Measurements from ENCODE around the gene SMAD3. TPM values are rescaled to one million over a fixed set of nuclear protein-coding genes. Genes with fewer than 3 reads are reported as not detected.

Gene SMAD3
- total RNA-seq, 2 donors from 2014 or later: 57.0 to 94.9 TPM

DNA sequence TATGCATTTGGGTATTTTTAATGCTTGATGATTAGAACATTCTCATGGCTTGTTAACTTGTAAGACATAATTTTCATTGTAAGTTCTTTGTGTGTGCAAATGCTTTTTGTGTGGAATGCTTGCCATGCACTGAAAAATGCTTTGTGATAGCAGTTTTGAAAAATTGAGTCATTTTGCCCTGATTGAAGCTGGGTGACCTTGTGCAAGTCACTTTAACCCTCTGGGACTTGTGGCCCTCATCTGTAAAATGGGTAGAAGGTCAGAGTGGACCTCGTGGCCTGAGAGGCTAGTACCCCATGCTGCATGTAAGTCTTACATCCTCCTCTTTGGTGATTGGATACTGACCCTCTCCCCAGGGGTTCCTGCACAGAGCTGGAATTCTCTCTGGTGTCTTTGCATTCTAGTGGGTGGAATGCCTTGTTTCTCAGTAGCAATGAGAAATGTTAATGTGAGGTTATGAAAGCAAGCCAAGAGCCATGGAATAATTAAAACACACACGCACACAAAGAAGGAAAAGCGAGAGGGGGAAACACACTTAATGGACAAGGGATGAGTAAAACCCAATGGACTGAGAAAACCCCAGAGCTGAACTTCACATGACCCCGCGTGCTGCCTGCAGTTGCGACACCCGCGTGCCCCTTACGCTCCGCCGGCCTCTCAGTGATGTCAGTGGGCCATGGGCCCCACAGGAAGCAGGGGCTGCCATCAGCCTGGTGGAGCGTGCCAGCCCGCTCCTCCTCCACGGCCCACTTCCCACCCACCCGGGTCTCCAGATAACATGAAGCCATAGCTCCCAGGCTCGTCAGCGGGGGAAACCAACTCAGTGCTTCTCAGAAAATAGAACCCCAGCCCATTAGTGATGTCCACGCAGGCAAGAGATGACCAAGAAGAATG, 44.0 kb downstream of the SMAD3 start:
- Mint-ChIP-seq H3K4me3 (peak overlapping the region; percentile 55), H3K4me1 (peaks cover 64% of the 10 kb centered on the region), H3K27me3 (no peaks in the 10 kb centered on the region), H3K36me3 (ENCODE audit: low read depth) (peaks cover 46% of the 10 kb centered on the region), H3K9me3 (no peaks in the 10 kb centered on the region), H3K27ac (no peak overlapping the region)
- no peak for ATAC-seq (replicated peaks)

DNA sequence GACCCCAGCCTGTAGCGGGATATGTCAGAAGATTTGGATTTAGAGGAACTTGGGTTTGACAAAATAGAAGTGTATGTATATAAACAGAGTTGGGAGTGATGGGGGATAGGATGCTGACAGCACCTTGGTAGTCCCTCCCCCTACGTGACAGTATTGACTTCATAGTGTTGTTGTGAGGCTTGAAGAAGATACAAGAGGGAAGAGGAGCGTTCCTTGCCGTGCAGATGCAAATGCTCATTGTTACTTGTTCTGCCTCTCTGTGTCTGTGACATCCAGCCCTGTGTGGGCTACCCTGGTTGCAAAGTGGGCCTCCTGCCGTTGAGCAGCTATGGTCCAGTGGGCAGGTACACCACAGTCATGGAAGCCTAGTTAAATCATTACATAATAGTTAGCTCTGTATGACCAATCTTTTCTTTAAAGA, 45.0 kb downstream of the SMAD3 start:
- Mint-ChIP-seq H3K36me3 (ENCODE audit: low read depth) (peaks cover 45% of the 10 kb centered on the region), H3K4me3 (peak overlapping the region; percentile 55), H3K27me3 (no peaks in the 10 kb centered on the region), H3K9me3 (no peaks in the 10 kb centered on the region), H3K4me1 (peaks cover 73% of the 10 kb centered on the region), H3K27ac (peak overlapping the region; percentile 57)
- no peak for ATAC-seq (replicated peaks)

DNA sequence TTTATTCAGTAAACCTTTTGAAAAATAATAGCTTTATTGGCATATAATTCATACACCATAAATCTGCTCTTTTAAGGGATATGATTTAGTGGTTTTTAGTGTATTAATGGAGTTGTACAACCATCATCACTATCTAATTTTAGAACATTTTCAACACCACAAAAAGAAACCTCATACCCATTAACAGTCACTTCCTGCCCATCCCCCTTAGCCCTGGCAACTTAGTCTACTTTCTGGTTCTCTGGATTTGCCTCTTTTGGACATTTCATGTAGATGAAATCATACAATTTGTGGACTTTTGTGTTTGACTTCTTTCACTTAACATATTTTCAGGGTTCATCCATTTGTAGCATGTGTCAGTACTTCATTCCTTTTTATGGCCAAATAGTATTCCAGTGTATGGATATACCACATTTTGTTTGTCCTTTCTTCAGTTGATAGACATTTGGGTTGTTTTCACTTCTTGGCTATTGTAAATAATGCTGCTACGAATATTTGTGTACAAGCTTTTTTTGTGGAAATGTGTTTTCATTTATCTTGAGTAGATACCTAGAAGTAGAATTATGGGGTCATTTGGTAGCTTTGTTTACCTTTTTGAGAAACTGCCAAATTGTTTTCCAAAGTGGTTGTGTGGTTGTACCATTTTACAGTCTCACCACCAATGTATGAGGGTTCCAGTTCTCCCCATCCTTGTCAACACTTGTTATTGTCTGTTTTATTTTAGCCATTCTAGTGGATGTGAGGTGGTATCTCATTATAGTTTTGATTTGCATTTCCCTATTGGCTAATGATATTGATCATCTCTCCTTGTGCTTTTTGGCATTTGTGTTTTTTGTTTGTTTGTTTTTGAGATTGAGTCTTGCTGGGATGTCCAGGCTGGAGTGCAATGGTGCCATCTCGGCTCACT, 45.8 kb downstream of the SMAD3 start:
- ATAC-seq (replicated peaks): peak; percentile 14
- peak overlapping the region; percentile 57 for H3K27ac Mint-ChIP-seq
- H3K9me3 Mint-ChIP-seq: no peaks in the 10 kb centered on the region
- H3K4me3 Mint-ChIP-seq: peak overlapping the region; percentile 55
- peaks cover 72% of the 10 kb centered on the region for H3K4me1 Mint-ChIP-seq
- peaks cover 39% of the 10 kb centered on the region for H3K36me3 Mint-ChIP-seq (ENCODE audit: low read depth)
- no peaks in the 10 kb centered on the region for H3K27me3 Mint-ChIP-seq

DNA sequence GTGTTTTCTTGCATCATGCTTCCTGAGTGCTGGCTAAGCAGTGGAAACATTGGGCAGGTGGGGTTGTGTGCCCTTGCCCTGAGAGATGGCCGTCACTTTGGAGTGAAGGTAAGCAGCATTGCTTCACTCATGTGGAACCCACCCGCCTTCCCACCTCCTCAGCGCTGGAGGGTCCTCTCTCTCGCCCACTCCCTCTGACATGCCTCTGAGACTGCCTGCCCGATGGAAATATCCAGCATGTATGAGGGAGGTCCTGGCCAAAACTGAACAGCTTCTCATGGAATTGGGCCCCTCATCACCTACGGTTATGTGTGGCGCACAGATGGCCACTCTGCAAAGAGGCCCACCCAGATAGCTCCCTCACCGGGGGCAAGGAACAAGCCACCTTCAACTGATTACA, 48.6 kb downstream of the SMAD3 start:
- Mint-ChIP-seq H3K27ac (peak overlapping the region; percentile 95), H3K4me3 (peak overlapping the region; percentile 57), H3K9me3 (no peaks in the 10 kb centered on the region), H3K4me1 (peaks cover 73% of the 10 kb centered on the region), H3K27me3 (no peaks in the 10 kb centered on the region), H3K36me3 (ENCODE audit: low read depth) (peaks cover 48% of the 10 kb centered on the region)
- ATAC-seq (replicated peaks): no peak

DNA sequence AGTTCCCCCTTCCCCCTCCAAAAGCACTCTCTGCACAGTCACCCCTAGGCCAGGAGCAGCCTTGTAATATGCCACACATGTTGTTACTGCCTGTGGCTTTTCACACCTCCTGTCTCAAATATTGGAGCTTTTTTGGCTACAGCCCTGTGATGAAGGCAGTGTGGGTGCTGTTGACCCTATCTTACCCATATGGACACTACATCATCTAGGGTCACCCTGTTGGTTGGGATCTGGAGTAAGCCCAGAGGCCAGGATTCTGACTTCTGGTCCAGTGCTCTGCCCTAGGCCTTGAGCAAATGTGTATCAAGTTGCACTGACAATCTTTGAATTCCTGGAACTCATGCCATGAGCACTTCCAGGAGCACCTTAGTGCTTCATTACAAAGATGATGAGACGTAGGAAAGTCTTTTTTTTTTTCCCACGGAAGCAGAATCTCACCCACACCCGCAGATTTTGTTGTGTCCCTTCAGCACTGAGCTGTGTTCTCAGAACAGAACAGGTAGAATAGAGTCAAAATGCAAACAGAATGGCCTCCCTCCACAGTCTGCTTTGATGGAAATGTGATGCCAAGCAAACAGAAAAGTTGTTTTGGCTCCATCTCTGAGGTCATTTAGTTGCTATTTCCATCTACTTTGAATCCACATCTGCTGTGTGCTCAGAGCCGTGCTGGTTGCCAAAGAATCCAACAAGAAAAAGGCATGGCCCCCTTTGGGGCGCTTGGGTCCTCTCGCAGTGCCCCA, 49.6 kb downstream of the SMAD3 start:
- Mint-ChIP-seq H3K9me3 (no peaks in the 10 kb centered on the region), H3K4me3 (peak overlapping the region; percentile 57), H3K36me3 (ENCODE audit: low read depth) (peaks cover 53% of the 10 kb centered on the region), H3K27ac (peak overlapping the region; percentile 95), H3K4me1 (peaks cover 73% of the 10 kb centered on the region), H3K27me3 (no peaks in the 10 kb centered on the region)
- peak; percentile 77 for ATAC-seq (replicated peaks)

DNA sequence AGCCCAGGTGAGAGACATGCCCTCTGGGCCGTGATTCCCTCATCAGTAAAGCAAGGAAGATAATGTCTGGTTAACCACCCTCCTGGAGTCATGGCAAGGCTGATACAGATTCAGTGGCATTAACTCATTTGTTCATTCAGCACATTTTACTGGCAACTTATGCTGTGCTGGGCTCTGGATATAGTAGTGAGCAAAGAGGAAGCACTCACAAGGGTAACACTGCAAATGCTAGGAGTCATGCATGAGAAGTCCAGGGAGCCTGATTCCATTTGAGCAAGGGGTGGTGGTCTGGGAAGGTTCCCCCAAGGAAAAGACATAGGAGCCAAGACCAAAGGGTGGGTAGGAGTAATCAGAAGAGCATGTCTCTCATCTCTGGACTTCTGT, 50.2 kb downstream of the SMAD3 start:
- Mint-ChIP-seq H3K4me3 (peak overlapping the region; percentile 57), H3K36me3 (ENCODE audit: low read depth) (peaks cover 58% of the 10 kb centered on the region), H3K27ac (peak overlapping the region; percentile 95), H3K4me1 (peaks cover 73% of the 10 kb centered on the region), H3K9me3 (no peaks in the 10 kb centered on the region), H3K27me3 (no peaks in the 10 kb centered on the region)
- ATAC-seq (replicated peaks): peak; percentile 15

DNA sequence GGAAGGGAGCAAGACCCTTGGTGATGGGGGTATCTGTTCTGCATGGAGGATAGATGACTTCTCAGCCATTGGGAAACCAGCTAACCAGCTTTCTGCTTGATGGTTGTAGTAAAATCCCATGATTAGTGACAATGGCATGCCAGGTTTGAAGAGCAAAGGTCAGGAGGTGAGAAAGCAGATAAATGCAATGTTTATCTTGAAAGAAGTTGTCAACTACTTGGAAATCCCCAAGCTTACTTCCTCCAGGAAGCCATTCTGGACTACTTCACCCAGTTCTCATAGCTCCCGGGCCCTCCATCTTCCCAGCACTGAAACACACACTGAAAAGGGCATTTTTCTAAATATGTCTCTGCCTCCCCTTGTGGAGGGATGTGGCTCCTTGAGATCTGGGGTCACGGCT, 51.3 kb downstream of the SMAD3 start:
- peaks cover 70% of the 10 kb centered on the region for H3K4me1 Mint-ChIP-seq
- no peaks in the 10 kb centered on the region for H3K27me3 Mint-ChIP-seq

DNA sequence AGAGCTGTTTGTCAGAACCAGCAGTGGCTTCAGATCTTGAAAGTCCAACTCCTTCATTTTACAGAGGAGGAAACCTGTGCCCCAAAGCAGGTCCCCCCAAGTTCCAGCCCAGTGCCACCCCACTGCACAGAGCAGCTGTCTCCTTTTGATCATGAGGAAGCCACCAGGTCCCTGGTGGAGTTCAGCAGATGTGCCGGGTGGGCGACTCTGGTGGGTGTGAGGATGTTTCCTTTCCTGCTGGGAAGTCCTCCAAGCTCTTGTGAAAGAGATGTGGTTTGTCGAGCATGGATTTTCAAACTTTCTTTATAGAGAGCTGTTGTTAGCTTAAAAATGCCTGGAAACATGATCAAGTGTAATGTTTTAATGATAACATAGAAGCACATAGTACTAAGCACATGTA, 52.0 kb downstream of the SMAD3 start:
- H3K9me3 Mint-ChIP-seq: no peaks in the 10 kb centered on the region
- peak overlapping the region; percentile 95 for H3K27ac Mint-ChIP-seq
- H3K36me3 Mint-ChIP-seq (ENCODE audit: low read depth): peaks cover 54% of the 10 kb centered on the region
- H3K4me3 Mint-ChIP-seq: peak overlapping the region; percentile 57
- ATAC-seq (replicated peaks): no peak
- no peaks in the 10 kb centered on the region for H3K27me3 Mint-ChIP-seq
- H3K4me1 Mint-ChIP-seq: peaks cover 72% of the 10 kb centered on the region

More for the DNA sequence above, 51.3 kb downstream of the SMAD3 start:
- no peak for ATAC-seq (replicated peaks)
- Mint-ChIP-seq H3K27ac (peak overlapping the region; percentile 95), H3K36me3 (ENCODE audit: low read depth) (peaks cover 54% of the 10 kb centered on the region), H3K9me3 (no peaks in the 10 kb centered on the region), H3K4me3 (peak overlapping the region; percentile 57)

DNA sequence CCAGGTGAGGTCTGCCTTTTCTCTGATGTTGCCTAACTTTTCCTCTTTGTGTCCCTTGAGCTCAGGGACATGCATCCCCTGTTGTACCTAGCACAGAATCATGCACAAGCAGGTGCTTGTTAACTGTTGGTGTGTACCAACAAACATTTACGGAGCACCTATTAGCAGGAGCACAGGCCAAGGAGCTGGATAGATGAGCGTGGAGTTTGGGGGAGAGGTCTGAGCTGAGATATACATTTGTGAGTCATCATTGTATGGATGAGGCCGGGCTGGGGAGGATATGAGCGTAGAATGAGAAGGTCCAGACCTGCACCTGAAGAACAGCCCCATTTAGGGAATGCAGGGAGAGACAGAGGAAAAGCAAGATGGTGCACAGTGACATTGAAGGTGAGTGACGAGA, 53.4 kb downstream of the SMAD3 start:
- peaks cover 49% of the 10 kb centered on the region for H3K36me3 Mint-ChIP-seq (ENCODE audit: low read depth)
- no peaks in the 10 kb centered on the region for H3K27me3 Mint-ChIP-seq
- peaks cover 69% of the 10 kb centered on the region for H3K4me1 Mint-ChIP-seq
- peak overlapping the region; percentile 57 for H3K4me3 Mint-ChIP-seq
- no peak for ATAC-seq (replicated peaks)
- H3K9me3 Mint-ChIP-seq: no peaks in the 10 kb centered on the region
- peak overlapping the region; percentile 95 for H3K27ac Mint-ChIP-seq

DNA sequence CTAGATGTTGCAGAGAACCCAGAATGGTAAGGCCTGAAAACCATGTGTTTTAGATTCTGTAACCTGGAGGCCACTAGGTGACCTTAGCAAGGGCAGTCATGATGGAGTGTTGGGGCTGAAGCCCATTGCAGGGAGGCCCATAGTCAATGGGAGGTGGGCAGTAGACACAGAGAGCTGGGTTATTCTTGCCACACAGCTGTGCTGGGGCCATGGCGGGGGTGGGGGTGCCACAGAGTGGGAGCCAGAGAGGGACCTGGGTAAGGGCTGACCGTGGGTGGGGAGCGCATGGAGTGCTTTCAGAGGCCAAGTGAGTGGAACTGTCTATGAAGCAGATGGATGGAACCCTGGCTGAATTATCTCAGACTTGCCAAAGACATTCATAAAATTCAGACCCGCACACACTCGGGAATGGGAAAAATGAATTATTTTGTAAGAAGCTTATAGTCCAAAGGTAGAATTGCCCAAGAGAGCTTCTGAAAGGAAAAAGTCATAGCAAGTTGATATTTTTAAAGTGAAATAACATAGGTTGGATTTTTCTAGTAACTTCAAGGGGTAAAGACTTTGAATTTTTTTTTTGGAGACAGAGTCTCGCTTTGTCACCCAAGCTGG, 53.9 kb downstream of the SMAD3 start:
- Mint-ChIP-seq H3K9me3 (no peaks in the 10 kb centered on the region), H3K4me3 (peak overlapping the region; percentile 57), H3K27me3 (no peaks in the 10 kb centered on the region), H3K36me3 (ENCODE audit: low read depth) (peaks cover 51% of the 10 kb centered on the region), H3K27ac (peak overlapping the region; percentile 95), H3K4me1 (peaks cover 68% of the 10 kb centered on the region)
- no peak for ATAC-seq (replicated peaks)

DNA sequence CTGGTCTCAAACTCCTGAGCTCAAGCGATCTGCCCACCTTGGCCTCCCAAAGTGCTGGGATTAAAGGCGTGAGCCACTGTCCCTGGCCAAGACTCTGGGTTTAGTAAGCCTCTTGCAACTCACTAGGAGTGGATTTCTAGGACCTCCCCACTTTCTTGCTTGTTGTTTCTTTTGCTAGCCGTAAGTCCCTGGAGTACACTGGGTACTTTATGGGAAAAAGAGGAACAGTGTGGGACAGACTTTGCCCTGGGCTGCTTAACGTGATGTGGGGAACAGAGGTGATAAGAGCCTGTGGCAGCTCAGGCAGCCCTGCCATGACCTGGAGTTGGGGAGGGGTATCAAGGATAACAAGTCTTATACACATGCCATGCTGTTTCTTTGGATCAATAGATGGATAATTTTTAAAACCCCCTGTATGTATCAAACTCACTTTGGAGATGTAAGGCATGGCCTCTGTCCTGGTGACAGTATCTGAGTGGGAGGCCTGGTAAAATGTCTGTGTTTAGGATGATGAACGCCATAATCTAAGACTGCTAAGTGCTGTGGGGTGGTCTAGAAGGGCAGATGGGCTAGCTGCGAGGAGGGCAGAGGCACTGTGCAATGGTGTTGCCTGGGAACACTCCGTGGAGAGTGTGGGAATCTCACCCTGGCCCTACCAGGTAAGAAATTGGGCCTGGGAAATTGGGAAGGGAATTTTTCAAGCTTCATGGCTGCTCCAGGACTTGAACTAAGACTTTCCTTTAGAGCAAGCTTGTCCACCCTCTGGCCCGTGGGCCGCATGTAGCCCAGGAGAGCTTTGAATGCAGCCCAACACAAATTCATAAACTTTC, 54.8 kb downstream of the SMAD3 start:
- H3K4me3 Mint-ChIP-seq: peak overlapping the region; percentile 57
- ATAC-seq (replicated peaks): no peak
- peak overlapping the region; percentile 95 for H3K27ac Mint-ChIP-seq
- H3K4me1 Mint-ChIP-seq: peaks cover 66% of the 10 kb centered on the region
- H3K27me3 Mint-ChIP-seq: no peaks in the 10 kb centered on the region
- H3K36me3 Mint-ChIP-seq (ENCODE audit: low read depth): peaks cover 50% of the 10 kb centered on the region
- H3K9me3 Mint-ChIP-seq: no peaks in the 10 kb centered on the region

DNA sequence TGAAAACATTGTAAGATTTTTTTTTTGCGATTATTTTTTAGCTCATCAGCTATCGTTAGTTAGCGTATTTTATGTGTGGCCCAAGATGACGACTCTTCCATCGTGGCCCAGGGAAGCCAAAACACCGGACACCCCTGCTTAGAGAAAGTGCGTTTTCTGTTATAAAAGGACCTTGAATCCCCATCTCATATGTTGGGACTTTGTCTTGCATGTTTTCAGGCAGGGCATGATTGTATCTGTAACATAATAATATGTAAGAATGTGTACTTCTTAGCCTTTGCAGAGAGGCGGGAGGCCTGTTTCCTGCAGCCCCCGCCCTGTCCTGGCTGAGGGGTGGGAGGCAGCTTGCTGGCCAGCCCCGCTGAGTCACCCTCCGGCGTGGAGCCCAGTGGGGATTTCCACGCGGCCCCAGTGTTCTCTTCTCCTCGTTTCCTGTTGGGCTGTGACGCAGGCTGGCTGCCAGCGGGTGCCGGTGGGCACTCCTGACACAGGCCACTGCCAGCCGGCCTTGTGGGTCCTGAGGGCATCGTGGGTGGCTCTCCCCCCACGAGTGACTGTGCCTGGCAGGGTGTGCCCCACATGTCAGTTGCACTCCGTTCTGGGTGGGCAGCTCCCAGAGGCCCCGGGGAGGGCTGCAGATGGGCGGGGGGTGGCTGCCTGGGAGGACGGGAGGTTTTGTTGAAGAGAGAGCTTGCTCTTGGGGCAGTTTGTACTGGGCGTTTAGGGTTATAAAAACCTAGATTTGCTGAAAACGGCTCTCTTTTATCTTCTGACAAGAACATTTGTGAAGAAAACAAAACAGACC, 55.6 kb downstream of the SMAD3 start:
- Mint-ChIP-seq H3K27me3 (no peaks in the 10 kb centered on the region), H3K9me3 (no peaks in the 10 kb centered on the region), H3K4me1 (peaks cover 62% of the 10 kb centered on the region), H3K36me3 (ENCODE audit: low read depth) (peaks cover 52% of the 10 kb centered on the region), H3K4me3 (peak overlapping the region; percentile 57), H3K27ac (peak overlapping the region; percentile 95)
- peak; percentile 93 for ATAC-seq (replicated peaks)
